GM19099 (cell line): ENCODE measurements around the gene TACR2.

Experiments used
- POLR2A ChIP-seq: IDR thresholded peaks from 3 replicates; pipeline ENCODE4 v1.6.1; 2011; ENCODE audit warnings: low read depth; ENCODE audit not compliant: insufficient read length; ENCODE audit errors: extremely low read depth

The TACR2 gene

GRCh38 chr10:69453795-69454194 is 37.1 kb upstream of the TACR2 start:
- no peak for TF ChIP-seq POLR2A

GRCh38 chr10:69452676-69453415 is 36.1 kb upstream of the TACR2 start:
- no peak for TF ChIP-seq POLR2A

GRCh38 chr10:69451784-69452251 is 35.1 kb upstream of the TACR2 start:
- no peak for TF ChIP-seq POLR2A

- TF ChIP-seq POLR2A = no peak
Observed at GRCh38 chr10:69451209-69451783, 34.6 kb upstream of the TACR2 start, which contains the start of gene TSPAN15. Gene TSPAN15 (plus strand): TSS chr10:69451465. CDS start chr10:69451595, 130 bp downstream.

- TF ChIP-seq POLR2A = no peak
Observed at GRCh38 chr10:69449841-69450240, 33.1 kb upstream of the TACR2 start.

- no peak for TF ChIP-seq POLR2A
Observed at GRCh38 chr10:69446650-69447151, 30.0 kb upstream of the TACR2 start.

- TF ChIP-seq POLR2A = no peak
Observed at GRCh38 chr10:69446229-69446628, 29.5 kb upstream of the TACR2 start.

GRCh38 chr10:69445041-69445440 is 28.3 kb upstream of the TACR2 start:
- no peak for TF ChIP-seq POLR2A

- no peak for TF ChIP-seq POLR2A
Observed at GRCh38 chr10:69443354-69443753, 26.6 kb upstream of the TACR2 start.

- no peak for TF ChIP-seq POLR2A
Observed at GRCh38 chr10:69439813-69440506, 23.2 kb upstream of the TACR2 start.

- no peak for TF ChIP-seq POLR2A
Observed at GRCh38 chr10:69439350-69439739, 22.6 kb upstream of the TACR2 start.

GRCh38 chr10:69438536-69439349 is 22.0 kb upstream of the TACR2 start:
- TF ChIP-seq POLR2A = no peak

GRCh38 chr10:69437321-69438259 is 20.9 kb upstream of the TACR2 start:
- no peak for TF ChIP-seq POLR2A
